ENCODE data around the gene ARFGAP3.

DNA sequence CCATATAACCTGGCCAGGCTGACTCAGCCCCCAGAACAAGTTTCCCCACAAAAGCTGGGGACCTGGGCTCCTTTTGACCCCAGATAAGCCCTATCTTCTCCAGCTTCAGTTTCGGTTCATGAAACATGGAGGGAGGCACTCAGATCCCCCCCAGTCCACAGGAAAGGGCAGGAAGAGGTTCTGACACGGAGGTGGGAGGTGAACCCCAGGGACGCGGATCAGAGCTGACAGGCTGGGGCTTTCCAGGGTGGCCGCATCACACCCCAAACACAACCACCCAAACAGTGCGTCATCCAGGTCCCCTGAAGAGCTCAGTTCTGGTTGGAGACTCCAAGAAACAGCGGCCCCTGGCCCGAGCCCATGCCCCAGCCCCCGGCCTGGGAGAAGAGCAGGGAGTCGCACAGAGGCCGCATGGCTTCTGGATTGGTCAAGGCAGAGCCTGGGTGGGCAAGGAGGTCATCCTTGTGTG lies 92.1 kb downstream of the ARFGAP3 start:
- TF ChIP-seq, protein P1, sequence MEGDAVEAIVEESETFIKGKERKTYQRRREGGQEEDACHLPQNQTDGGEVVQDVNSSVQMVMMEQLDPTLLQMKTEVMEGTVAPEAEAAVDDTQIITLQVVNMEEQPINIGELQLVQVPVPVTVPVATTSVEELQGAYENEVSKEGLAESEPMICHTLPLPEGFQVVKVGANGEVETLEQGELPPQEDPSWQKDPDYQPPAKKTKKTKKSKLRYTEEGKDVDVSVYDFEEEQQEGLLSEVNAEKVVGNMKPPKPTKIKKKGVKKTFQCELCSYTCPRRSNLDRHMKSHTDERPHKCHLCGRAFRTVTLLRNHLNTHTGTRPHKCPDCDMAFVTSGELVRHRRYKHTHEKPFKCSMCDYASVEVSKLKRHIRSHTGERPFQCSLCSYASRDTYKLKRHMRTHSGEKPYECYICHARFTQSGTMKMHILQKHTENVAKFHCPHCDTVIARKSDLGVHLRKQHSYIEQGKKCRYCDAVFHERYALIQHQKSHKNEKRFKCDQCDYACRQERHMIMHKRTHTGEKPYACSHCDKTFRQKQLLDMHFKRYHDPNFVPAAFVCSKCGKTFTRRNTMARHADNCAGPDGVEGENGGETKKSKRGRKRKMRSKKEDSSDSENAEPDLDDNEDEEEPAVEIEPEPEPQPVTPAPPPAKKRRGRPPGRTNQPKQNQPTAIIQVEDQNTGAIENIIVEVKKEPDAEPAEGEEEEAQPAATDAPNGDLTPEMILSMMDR (IDR thresholded peaks at IDR 0.05 in 4 of 5, conservative IDR thresholded peaks at IDR 0.05 in 1 of 5): no peak
- TF ChIP-seq POLR2A (IDR thresholded peaks at IDR 0.05): no peak
